GM21381 (cell line): ENCODE measurements around the gene MAML1.
"Not testable (repeated sequence)": the region's sequence is repeated elsewhere in the genome, so short reads cannot be mapped to it uniquely, and the experiment has no call there.

Source experiments
- ATAC-seq: cut with Tn5 transposase; IDR thresholded peaks from one replicate; pipeline ENCODE4 v1.9.1; 2021; ENCODE audit warnings: mild to moderate bottlenecking, moderate library complexity; ENCODE audit not compliant: unreplicated experiment

MAML1 gene, protein sequence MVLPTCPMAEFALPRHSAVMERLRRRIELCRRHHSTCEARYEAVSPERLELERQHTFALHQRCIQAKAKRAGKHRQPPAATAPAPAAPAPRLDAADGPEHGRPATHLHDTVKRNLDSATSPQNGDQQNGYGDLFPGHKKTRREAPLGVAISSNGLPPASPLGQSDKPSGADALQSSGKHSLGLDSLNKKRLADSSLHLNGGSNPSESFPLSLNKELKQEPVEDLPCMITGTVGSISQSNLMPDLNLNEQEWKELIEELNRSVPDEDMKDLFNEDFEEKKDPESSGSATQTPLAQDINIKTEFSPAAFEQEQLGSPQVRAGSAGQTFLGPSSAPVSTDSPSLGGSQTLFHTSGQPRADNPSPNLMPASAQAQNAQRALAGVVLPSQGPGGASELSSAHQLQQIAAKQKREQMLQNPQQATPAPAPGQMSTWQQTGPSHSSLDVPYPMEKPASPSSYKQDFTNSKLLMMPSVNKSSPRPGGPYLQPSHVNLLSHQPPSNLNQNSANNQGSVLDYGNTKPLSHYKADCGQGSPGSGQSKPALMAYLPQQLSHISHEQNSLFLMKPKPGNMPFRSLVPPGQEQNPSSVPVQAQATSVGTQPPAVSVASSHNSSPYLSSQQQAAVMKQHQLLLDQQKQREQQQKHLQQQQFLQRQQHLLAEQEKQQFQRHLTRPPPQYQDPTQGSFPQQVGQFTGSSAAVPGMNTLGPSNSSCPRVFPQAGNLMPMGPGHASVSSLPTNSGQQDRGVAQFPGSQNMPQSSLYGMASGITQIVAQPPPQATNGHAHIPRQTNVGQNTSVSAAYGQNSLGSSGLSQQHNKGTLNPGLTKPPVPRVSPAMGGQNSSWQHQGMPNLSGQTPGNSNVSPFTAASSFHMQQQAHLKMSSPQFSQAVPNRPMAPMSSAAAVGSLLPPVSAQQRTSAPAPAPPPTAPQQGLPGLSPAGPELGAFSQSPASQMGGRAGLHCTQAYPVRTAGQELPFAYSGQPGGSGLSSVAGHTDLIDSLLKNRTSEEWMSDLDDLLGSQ

DNA sequence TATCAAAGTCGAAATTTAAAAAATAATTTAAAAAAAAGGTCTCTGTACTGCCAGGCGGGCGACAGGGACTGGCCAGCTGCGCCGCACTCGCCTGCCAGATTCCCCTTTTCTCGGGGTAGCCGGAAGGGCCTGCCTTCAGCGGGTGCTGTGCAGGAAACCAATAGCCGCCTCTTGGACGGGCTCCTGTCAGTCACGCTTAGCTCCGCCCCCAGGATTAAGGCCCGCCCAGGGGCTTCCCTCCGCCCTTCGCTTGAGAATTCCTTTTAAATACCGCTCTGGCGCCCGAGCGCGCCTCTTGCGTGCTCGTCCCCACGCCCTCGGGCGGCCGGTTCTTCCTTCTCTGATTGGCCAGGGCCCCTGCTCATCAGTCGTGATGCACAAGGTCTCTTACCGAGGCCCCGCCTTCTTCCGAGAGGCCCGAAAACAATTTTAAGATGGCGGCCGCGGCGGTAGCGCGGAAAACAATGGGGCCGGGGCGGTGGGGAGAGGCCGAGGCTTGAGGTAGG, at the start of gene MAML1:
Gene MAML1 (plus strand): TSS at position 411 of the 506 bp plus-strand sequence. CDS start 291 bp downstream, outside the sequence.
- peak; percentile 94 for ATAC-seq

DNA sequence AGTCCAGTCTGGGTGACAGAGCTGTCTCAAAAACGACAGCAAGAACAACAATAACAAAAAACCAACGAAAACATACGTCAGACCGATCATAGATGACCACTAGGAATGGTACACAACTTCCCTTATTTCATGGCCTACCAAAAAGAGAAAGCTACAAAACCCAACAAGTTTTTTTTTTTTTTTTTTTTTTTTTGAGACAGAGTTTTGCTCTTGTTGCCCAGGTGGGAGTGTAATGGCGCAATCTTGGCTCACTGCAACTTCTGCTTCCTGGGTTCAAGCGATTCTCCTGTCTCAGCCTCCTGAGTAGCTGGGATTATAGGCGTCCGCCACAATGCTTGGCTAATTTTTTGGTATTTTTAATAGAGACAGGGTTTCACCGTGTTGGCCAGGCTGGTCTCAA, 43.4 kb upstream of the MAML1 start:
- not testable (repeated sequence) for ATAC-seq

DNA sequence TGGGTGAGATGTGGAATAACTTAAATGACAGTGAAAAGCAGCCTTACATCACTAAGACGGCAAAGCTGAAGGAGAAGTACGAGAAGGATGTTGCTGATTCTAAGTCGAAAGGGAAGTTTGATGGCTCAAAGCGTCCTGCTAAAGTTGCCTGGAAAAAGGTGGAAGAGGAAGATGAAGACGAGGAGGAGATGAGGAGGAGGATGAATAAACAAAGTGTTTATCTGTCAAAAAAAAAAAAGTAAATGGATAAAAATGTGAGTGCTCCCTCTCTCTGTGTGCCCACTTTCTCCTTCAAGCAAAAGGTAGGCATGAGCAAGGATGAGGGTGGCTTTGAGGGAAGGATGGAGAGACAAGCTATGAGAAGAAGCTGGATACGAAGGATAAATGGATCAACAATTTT, 38.1 kb upstream of the MAML1 start:
- no peak for ATAC-seq

DNA sequence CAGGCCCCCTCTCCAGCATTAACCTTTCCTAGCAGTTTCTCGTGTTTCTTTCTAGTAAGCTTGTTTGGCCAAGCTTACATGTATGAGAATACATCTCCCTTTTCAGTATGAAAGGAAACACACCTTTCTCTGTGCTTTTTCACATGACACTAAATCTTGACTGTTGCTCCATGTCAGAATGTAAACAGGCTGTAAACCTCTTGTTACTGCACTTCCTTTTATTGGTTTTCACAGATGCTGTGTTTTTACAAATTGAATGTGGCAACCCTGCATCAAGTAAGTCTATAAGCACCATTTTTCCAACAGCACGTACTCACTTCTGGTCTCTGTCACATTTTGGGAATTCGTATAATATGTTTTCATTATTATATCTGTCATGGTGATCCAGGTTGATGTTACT, 36.0 kb upstream of the MAML1 start:
- no peak for ATAC-seq

DNA sequence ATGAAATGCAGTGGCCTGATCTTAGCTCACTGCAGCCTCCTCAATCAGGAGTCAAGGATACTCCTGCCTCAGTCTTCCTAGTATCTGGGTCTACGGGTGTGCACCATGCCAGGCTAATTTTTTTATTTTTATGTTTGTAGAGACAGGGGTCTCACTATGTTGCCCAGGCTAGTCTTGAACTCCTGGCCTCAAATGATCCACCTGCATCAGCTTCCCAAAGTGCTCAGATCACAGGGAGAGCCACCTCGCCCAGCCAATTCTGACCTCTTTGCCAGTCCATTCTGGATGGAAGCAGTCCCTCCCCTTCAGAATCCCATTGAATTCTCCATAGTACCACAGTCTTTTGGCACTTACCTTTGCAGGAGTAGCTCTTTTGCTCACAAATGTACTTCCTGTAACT, 35.5 kb upstream of the MAML1 start:
- ATAC-seq = no peak

DNA sequence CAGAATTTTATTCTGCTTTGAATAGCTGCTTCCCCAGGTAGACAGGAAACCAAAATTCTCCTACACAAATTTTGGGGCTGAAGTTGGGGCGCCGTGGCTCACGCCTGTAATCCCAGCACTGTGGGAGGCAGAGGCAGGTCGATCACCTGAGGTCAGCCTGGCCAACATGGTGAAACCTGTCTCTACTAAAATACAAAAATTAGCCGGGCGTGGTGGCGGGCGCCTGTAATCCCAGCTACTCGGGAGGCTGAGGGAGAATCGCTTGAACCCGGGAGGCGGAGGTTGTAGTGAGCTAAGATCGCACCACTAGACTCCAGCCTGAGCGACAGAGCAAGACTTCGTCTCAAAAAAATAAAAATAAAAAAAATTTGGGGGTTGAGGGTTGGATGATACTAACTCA, 35.1 kb upstream of the MAML1 start:
- not testable (repeated sequence) for ATAC-seq

DNA sequence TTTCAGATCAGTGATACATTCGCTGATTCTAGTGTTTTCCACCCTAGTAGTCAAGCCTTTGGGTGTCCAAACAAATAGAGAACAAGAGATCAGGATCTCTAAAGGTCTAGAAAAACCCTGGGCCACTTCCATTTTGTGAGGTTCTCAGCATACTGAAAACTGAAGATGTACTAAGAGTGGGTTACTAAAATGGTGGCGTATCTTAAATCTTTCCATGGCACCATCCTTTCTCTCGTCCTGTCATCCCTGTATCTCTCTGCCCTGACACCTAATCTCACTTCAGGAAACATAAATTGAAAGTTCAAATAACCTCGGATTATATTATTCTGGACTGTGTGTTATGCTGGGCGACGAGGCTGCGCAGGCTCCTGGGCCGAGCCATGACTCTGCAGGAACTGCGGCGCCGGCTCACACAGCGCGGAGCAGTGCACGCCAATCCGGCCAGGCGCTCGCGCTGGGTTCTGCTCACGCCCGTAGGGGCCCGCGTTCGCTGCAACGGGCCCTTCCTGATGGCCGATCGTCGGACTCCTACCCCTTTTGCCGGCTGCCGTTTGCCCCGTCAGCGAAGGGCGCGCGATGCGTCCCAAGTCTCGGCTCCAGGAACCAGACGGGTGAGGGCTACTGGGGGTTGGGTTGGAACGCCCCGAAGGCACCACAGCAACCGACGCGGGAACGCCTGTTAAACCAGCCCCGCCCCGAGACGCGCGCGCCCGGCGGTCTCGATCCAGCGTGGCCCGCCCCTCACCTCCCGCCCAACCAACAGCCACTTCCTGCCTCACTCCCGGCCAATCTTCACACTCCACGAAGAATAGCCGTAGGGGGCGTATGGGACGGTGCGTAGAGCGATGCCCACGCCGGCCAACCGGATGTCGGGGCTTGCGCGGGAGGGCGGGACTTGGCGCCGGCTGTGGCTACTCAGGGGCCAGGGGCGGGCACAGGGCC, 34.4 kb upstream of the MAML1 start:
- peak; percentile 88 for ATAC-seq

DNA sequence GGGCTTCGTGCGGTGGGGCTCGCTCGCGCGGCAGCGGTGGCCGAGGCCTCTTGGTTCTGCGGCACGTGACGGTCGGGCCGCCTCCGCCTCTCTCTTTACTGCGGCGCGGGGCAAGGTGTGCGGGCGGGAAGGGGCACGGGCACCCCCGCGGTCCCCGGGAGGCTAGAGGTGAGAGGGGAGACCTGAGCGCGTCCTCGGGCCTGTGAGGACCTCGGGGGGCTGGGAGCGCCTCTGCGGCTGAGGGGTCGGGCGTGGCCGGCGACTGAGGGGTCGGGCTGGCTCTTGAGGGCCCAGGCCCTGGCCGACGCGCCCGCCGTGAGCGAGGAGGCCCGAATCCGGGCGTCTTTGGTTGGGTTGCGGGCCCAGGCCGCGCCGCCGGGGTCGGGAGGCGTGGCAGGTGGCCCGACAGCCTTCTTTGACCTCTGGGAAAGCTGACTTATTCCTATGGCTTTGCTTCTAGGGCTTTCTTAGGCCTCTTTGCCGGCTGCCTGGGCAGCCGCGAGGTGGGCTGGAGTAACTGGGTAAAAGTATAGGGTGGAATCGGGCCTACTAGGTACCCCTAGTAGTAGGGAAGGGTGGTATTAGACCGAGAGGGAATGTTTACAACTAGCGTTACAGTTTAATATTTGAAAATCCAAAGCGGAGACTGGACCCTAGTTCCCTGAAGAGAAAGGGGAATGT, 33.5 kb upstream of the MAML1 start, which contains the start of gene CANX:
Gene CANX (plus strand): TSS at position 33 of the 681 bp plus-strand sequence. CDS start 6,715 bp downstream, outside the sequence.
- ATAC-seq = no peak

DNA sequence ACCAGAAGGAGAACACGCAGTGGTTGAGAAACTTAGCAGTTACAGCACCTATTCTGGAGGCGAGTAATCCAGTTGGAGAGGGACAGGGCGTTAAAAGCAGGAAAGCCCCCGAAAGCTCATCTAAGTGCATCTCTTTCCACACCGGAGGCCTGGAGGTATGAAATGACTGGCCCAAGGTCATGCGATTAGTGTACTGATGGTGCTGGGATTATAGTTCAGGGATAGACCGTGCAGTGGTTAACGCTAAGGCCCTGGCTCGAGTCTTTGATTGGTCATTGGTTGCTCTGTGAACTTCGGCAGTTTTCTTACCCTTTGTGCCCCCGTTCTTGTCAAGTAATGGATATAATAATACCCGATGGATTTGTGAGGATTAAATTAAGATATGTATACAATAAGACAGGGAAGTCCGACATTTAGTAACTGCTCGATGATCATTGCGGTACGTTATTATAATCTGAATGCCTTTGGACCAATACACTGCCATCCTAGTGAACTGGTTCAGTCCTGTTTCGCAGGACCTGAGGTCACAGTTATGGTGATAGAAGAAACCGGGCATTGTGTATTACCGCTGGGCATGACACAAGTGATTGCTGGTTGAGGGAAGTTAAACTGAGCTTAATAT, 32.9 kb upstream of the MAML1 start:
- ATAC-seq = no peak

DNA sequence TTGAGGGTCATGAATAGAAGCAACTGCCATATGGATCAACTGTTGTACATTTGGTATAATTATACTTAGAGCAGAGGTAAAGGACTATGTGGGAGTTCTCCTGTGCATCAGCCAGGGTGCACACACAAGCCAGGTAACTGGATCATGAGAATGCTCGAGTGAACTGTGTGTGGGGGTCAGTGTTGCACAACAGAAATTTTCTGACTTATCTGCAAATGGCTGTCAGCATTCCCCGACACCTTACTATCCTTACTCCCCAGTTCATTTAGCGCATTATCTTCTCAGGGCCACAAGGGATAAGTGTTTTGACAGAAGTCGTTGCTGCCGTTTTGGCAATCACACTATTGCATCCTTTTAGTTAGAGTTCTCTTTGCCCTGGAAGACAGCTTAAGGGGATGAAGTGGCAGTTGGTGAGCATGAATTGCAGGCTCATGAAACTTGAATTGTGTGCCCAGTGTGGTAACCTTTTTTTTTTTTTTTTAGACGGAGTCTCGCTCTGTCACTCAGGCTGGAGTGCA, 32.2 kb upstream of the MAML1 start:
- no peak for ATAC-seq

DNA sequence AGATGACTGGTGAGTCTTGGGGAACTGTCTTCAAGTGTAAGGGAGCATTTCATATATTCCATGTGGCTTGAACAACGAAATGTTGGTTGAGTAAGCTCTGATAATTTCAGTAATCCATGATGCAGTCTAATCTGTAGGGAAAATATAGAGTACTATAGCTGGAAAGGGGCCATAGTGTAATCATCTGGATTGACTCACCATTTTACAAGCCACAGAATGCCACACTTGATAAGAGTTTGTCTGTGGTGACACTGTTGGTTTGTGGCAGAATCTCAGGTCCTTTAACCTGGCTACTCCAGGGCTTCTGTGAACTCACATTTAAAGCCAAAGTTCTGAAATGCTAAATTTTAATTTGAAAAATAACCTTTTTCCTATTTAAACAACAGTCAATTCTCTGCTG, 16.3 kb upstream of the MAML1 start:
- no peak for ATAC-seq

DNA sequence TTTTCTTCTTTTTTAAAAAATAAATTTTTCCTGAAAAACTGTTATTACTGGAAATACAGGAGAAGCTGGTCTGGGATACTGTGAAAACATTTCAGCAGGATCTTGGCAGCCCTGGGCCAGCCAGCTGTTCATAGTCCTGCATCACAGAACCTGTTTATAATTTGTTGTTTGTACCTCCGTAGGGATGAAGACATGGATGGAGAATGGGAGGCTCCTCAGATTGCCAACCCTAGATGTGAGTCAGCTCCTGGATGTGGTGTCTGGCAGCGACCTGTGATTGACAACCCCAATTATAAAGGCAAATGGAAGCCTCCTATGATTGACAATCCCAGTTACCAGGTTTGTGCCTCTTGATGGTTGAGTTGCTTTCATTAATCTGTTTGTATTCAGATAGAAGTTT, 12.4 kb upstream of the MAML1 start:
- ATAC-seq = no peak

DNA sequence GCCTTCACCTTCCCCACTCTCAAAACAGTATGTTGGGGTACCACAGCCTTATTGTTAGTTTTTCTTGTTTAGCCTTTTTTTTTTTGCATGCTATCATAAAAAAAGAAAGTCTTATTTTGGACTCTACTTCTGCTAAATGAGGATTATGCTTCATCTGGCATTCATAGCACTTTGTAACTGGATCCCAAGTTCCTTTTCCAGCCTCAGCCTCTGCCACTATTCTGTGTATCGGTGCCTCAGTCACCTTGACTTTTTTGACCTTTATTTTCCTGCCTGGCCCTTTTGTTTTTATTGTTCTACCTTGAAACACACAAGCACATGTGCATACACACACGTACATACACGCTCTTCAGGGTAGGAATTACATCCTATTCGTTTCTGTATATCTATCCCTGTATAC, 8.5 kb upstream of the MAML1 start:
- no peak for ATAC-seq

DNA sequence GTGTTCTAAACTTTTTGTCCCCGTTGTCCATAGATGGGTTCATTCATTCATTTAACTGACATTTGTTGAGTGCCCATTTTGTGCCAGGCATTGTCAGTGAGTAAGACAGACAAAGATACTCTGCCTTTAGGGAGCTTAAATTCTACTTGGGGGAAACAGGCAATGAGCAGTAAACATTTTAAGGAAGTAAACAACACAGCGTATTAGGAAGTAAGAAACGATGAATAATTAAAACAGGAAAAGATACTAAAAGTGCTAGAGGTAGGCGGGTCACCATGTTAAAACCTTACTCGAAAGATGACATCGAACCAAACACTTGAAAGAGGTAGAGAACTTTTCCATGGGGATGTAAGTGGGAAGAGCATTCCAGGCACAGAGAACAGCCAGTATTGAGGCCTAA, 5.5 kb upstream of the MAML1 start:
- ATAC-seq = no peak

DNA sequence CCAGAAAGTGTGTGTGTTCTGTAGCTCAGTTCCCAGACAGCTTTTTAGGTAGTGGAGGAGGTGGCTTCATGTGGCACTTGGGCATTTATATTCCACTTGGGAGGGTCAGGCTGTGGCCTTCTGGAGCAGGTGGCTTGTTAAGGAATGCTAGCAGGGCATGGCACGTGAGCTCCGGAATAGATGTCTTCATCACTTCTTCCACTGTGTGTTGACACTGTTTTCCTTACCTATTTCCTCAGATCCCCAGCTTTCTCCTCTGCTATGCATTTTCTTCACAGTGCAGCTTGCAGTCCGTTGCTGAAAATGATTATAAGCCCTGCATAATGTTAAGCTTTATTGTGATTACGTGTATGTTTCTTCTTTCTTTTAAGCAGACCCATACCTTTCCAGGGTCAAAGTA, 3.3 kb upstream of the MAML1 start:
- no peak for ATAC-seq

DNA sequence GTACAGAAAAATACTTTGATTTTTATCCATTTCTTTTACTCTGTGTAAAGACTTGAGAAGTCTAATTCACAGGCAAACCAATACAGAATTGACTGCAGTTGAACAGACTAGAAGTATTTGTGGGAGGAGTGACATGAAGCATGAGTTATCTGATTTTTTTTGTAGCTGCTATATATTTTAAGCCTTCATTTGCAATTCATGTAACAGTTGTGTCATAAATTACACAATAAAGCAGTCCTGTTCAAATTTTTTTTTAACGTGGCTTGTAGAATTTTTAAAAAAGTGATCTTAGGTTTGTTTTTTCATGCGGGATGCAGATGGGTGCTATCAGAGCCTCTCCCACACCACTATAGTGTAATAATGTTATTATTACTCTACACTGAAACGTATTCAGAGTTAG, 2.9 kb upstream of the MAML1 start:
- ATAC-seq = no peak

DNA sequence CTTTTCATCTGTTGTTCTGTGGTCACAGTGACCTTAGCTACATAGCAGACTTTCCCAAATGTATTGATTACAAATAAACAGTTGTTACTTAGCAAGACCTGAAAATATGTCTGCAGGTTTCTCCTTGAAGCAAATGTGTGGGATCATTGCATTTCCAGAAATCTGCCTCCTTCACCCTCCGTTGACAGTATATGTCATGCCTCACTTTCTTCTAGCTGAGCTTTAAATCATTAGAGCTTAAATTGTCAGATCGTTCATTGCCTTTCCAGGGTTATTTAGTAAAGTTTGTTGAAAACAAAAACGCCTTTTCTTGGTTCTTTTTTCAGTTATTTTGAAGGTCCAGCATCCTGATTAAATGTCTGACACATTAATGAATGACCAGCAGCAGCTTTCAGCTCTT, 2.3 kb upstream of the MAML1 start:
- ATAC-seq = no peak

DNA sequence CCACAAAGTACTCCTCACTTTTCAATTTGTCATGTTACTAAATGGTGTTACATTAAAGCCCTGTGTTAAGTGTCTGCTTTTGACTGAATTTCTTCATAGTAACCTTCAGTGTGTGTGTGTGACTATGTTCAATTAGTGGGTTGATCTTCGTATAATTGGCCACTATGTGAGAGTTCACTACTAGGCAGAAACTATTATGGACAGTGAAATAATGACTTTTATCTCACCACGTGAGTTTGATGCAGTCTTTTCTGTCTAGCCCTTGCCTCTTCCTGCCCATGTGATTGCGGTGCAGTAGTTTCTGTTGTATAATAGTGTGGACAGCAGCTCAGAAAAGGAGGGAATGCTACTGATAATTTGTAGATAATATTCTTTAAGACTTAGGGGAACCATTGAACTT, 1.8 kb upstream of the MAML1 start:
- ATAC-seq = no peak

DNA sequence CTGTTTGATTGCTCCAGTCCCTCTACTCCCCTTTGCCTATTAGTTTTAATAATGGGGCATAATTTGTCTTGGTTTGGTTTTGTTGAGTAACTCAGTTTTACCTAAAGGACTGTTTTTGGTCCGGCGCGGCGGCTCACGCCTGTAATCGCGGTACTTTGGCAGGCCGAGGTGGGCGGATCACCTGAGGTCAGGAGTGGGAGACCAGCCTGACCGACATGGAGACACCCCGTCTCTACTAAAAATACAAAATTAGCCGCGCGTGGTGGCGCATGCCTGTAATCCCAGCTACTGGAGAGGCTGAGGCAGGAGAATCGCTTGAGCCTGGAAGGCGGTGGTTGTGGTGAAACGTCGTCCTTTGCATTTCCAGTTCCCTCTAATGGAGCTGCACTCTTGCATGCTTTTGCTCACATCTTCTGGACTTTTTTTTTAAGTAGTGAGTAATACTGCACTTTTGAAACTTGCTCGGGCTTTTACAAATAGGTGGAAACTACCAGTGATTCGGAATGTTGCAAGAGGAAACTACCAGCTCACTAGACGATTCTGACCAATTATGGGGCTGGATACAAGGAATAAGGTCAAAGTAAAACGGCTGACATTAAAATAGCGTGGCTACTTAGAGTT, 721 bp upstream of the MAML1 start:
- peak; percentile 9 for ATAC-seq
